Right lobe of liver (tissue), 4 donors: Measurements from ENCODE around the gene RBM33.

ENCODE experiments used
- POLR2A ChIP-seq: fragments of 450-650 bp; IDR thresholded peaks from one replicate; pipeline ENCODE4 v1.6.1; 2017; ENCODE audit warnings: antibody characterized with exemption, mild to moderate bottlenecking
- TF ChIP-seq, protein P1 (sequence below), 4 donors: fragments of 200-600 bp in 3 of 4; fragments of 450-650 bp in 1 of 4; IDR thresholded peaks; one replicate each; pipeline versions ENCODE4 v1.5.1 to v1.8.0; 2016 to 2022; ENCODE audit warnings: antibody characterized with exemption in 4 of 4, mild to moderate bottlenecking in 2 of 4
- donor health status: DM: no; HTN: no; CAD: no.
- donor health status: DM: no; HTN: no; CAD: no.
- donor health status: DM: no; HTN: yes; CAD: no.

- TF ChIP-seq, protein P1, sequence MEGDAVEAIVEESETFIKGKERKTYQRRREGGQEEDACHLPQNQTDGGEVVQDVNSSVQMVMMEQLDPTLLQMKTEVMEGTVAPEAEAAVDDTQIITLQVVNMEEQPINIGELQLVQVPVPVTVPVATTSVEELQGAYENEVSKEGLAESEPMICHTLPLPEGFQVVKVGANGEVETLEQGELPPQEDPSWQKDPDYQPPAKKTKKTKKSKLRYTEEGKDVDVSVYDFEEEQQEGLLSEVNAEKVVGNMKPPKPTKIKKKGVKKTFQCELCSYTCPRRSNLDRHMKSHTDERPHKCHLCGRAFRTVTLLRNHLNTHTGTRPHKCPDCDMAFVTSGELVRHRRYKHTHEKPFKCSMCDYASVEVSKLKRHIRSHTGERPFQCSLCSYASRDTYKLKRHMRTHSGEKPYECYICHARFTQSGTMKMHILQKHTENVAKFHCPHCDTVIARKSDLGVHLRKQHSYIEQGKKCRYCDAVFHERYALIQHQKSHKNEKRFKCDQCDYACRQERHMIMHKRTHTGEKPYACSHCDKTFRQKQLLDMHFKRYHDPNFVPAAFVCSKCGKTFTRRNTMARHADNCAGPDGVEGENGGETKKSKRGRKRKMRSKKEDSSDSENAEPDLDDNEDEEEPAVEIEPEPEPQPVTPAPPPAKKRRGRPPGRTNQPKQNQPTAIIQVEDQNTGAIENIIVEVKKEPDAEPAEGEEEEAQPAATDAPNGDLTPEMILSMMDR (IDR thresholded peaks at IDR 0.05) = no peak
- no peak for TF ChIP-seq POLR2A
These were observed 18.9 kb upstream of the RBM33 start for GRCh38 chr7:155625557-155625956.
